Suppressor macrophage treated with lipopolysaccharide for 1 hour (primary cell): Measurements from ENCODE around the gene STARD9.

ENCODE experiments used
- DNase-seq, 3 donors: peaks; one replicate each; pipeline ENCODE4 v3.0.0-alpha.2; 2020 to 2022

The STARD9 gene

GRCh38 chr15:42632105-42632675, 56.8 kb downstream of the STARD9 start:
- no peak for DNase-seq

- DNase-seq: no peak
Measured at GRCh38 chr15:42640109-42640508, 64.7 kb downstream of the STARD9 start.

- peak; percentile 71 to 78 (median 73) for DNase-seq
Measured at GRCh38 chr15:42650208-42651066, 75.0 kb downstream of the STARD9 start.

- no peak for DNase-seq
Measured at GRCh38 chr15:42665827-42666226, 90.4 kb downstream of the STARD9 start.

- no peak for DNase-seq
Measured at GRCh38 chr15:42667855-42668254, 92.4 kb downstream of the STARD9 start.

GRCh38 chr15:42670451-42670850, 95.0 kb downstream of the STARD9 start:
- DNase-seq: no peak

GRCh38 chr15:42672444-42672843, 97.0 kb downstream of the STARD9 start:
- DNase-seq: no peak

GRCh38 chr15:42674472-42674871, 99.1 kb downstream of the STARD9 start:
- no peak for DNase-seq

- no peak for DNase-seq
Measured at GRCh38 chr15:42675021-42675420, 99.6 kb downstream of the STARD9 start.

- no peak for DNase-seq
Measured at GRCh38 chr15:42679285-42680141, 104.1 kb downstream of the STARD9 start.

GRCh38 chr15:42680142-42680482, 104.7 kb downstream of the STARD9 start:
- peak in 1 of 3 donors; percentile 1 for DNase-seq

- no peak for DNase-seq
Measured at GRCh38 chr15:42681119-42681518, 105.7 kb downstream of the STARD9 start.

- DNase-seq: no peak
Measured at GRCh38 chr15:42686281-42686680, 110.9 kb downstream of the STARD9 start.

GRCh38 chr15:42687740-42688139, 112.3 kb downstream of the STARD9 start:
- no peak for DNase-seq

- DNase-seq: no peak
Measured at GRCh38 chr15:42688301-42688700, 112.9 kb downstream of the STARD9 start.

- DNase-seq: no peak
Measured at GRCh38 chr15:42691308-42691707, 115.9 kb downstream of the STARD9 start.

GRCh38 chr15:42691770-42692169, 116.4 kb downstream of the STARD9 start:
- no peak for DNase-seq

- DNase-seq: no peak
Measured at GRCh38 chr15:42692536-42692935, 117.1 kb downstream of the STARD9 start.

GRCh38 chr15:42692997-42693396, 117.6 kb downstream of the STARD9 start:
- no peak for DNase-seq

GRCh38 chr15:42693496-42693895, 118.1 kb downstream of the STARD9 start:
- DNase-seq: no peak

- no peak for DNase-seq
Measured at GRCh38 chr15:42693942-42694341, 118.5 kb downstream of the STARD9 start.

- no peak for DNase-seq
Measured at GRCh38 chr15:42694398-42694797, 119.0 kb downstream of the STARD9 start.

GRCh38 chr15:42695527-42696071, 120.2 kb downstream of the STARD9 start:
- DNase-seq: no peak
